NCI-H2107 treated with DMSO at 0.1 percent for 48 hours (cell line): Measurements from ENCODE around the gene WNT16.

Experiments
- DNase-seq: peaks from one replicate; lab custom pipeline; 2025; ENCODE audit not compliant: unreplicated experiment; lab: John Stamatoyannopoulos, UW

The WNT16 gene

GRCh38 chr7:121390109-121390508 is 61.3 kb downstream of the WNT16 start:
- no peak for DNase-seq

- no peak for DNase-seq
These were observed 61.8 kb downstream of the WNT16 start for GRCh38 chr7:121390617-121391016.
